SK-N-SH treated with all-trans-retinoic acid at 6 μM for 48 hours (cell line): ENCODE measurements around the gene CORO6.

Experiments used
- ATAC-seq: fragments of 200-7000 bp; cut with Tn5 transposase; 3 replicates; pipeline ENCODE4 v1.9.1; 2020; ENCODE audit warnings: mild to moderate bottlenecking, moderate library complexity
- ARNTL ChIP-seq: fragments of 450-650 bp; formaldehyde crosslinking; IDR thresholded peaks from 2 replicates; pipeline ENCODE4 v1.5.0; 2020; ENCODE audit warnings: low read depth, mild to moderate bottlenecking, moderate library complexity, borderline replicate concordance
- BACH2 ChIP-seq: fragments of 250-450 bp; sonication (Bioruptor Pico); IDR thresholded peaks from 2 replicates; pipeline ENCODE4 v1.9.0; 2021; ENCODE audit warnings: mild to moderate bottlenecking, borderline replicate concordance
- CSDC2 ChIP-seq: fragments of 250-450 bp; sonication (Bioruptor Pico); IDR thresholded peaks from 2 replicates; pipeline ENCODE4 v1.5.0; 2020; ENCODE audit warnings: mild to moderate bottlenecking, moderate library complexity
- ESRRG ChIP-seq: fragments of 250-450 bp; sonication (Bioruptor Pico); IDR thresholded peaks from 2 replicates; pipeline ENCODE4 v1.6.1; 2021; ENCODE audit warnings: mild to moderate bottlenecking
- GLIS3 ChIP-seq: fragments of 250-450 bp; sonication (Bioruptor Pico); IDR thresholded peaks from 2 replicates; pipeline ENCODE4 v1.5.0; 2020; ENCODE audit warnings: mild to moderate bottlenecking, moderate library complexity
- ISL1 ChIP-seq: fragments of 250-450 bp; sonication (Bioruptor Pico); IDR thresholded peaks from 2 replicates; pipeline ENCODE4 v2.1.2; 2022; ENCODE audit warnings: mild to moderate bottlenecking, moderate library complexity
- PPARA ChIP-seq: fragments of 250-450 bp; sonication (Bioruptor Pico); IDR thresholded peaks from 2 replicates; pipeline ENCODE4 v1.5.0; 2020; ENCODE audit warnings: mild to moderate bottlenecking, borderline replicate concordance
- SNAI2 ChIP-seq: fragments of 250-450 bp; sonication (Bioruptor Pico); IDR thresholded peaks from 2 replicates; pipeline ENCODE4 v1.5.0; 2020; ENCODE audit warnings: mild to moderate bottlenecking, moderate library complexity
- TCF4 ChIP-seq: fragments of 250-450 bp; sonication (Bioruptor Pico); IDR thresholded peaks from 2 replicates; pipeline ENCODE4 v1.8.0; 2021; ENCODE audit warnings: mild to moderate bottlenecking, moderate library complexity, borderline replicate concordance
- TOX ChIP-seq: fragments of 250-450 bp; sonication (Bioruptor Pico); IDR thresholded peaks from 2 replicates; pipeline ENCODE4 v1.8.0; 2021; ENCODE audit warnings: mild to moderate bottlenecking, moderate library complexity, borderline replicate concordance
- ZC3H10 ChIP-seq: fragments of 250-450 bp; sonication (Bioruptor Pico); IDR thresholded peaks from 2 replicates; pipeline ENCODE4 v1.5.1; 2021; ENCODE audit warnings: mild to moderate bottlenecking, moderate library complexity
- ZFP3 ChIP-seq: fragments of 250-450 bp; sonication (Bioruptor Pico); IDR thresholded peaks from 2 replicates; pipeline ENCODE4 v1.5.0; 2020; ENCODE audit warnings: mild to moderate bottlenecking, moderate library complexity
- ZFP30 ChIP-seq: fragments of 450-650 bp; formaldehyde crosslinking; IDR thresholded peaks from 2 replicates; pipeline ENCODE4 v1.5.0; 2022; ENCODE audit warnings: mild to moderate bottlenecking, moderate library complexity
- ZNF565 ChIP-seq: fragments of 450-650 bp; formaldehyde crosslinking; conservative IDR thresholded peaks from 2 replicates; pipeline ENCODE4 v1.5.0; 2020; ENCODE audit warnings: low read depth, mild to moderate bottlenecking, moderate library complexity
- ZNF8 ChIP-seq: fragments of 450-650 bp; formaldehyde crosslinking; IDR thresholded peaks from 2 replicates; pipeline ENCODE4 v1.5.0; 2020; ENCODE audit warnings: mild to moderate bottlenecking, moderate library complexity
- TF ChIP-seq, protein P1 (sequence below): fragments of 250-450 bp; sonication (Bioruptor Pico); IDR thresholded peaks from 2 replicates; pipeline ENCODE4 v1.5.1; 2021; ENCODE audit warnings: mild to moderate bottlenecking, moderate library complexity
- TF ChIP-seq, protein P2 (sequence below): fragments of 250-450 bp; sonication (Bioruptor Pico); IDR thresholded peaks from 2 replicates; pipeline ENCODE4 v1.8.0; 2020; ENCODE audit warnings: mild to moderate bottlenecking, moderate library complexity, borderline replicate concordance
- TF ChIP-seq, protein P3 (sequence below): fragments of 250-450 bp; sonication (Bioruptor Pico); IDR thresholded peaks from 2 replicates; pipeline ENCODE4 v1.5.1; 2020; ENCODE audit warnings: low read depth, mild to moderate bottlenecking, moderate library complexity
- TF ChIP-seq, protein P4 (sequence below): fragments of 250-450 bp; sonication (Bioruptor Pico); IDR thresholded peaks from 2 replicates; pipeline ENCODE4 v1.5.0; 2020; ENCODE audit warnings: mild to moderate bottlenecking, moderate library complexity
- TF ChIP-seq, protein P5 (sequence below): fragments of 250-450 bp; sonication (Bioruptor Pico); IDR thresholded peaks from 2 replicates; pipeline ENCODE4 v1.8.0; 2021; ENCODE audit warnings: low read depth, mild to moderate bottlenecking, moderate library complexity, borderline replicate concordance

Gene CORO6

DNA sequence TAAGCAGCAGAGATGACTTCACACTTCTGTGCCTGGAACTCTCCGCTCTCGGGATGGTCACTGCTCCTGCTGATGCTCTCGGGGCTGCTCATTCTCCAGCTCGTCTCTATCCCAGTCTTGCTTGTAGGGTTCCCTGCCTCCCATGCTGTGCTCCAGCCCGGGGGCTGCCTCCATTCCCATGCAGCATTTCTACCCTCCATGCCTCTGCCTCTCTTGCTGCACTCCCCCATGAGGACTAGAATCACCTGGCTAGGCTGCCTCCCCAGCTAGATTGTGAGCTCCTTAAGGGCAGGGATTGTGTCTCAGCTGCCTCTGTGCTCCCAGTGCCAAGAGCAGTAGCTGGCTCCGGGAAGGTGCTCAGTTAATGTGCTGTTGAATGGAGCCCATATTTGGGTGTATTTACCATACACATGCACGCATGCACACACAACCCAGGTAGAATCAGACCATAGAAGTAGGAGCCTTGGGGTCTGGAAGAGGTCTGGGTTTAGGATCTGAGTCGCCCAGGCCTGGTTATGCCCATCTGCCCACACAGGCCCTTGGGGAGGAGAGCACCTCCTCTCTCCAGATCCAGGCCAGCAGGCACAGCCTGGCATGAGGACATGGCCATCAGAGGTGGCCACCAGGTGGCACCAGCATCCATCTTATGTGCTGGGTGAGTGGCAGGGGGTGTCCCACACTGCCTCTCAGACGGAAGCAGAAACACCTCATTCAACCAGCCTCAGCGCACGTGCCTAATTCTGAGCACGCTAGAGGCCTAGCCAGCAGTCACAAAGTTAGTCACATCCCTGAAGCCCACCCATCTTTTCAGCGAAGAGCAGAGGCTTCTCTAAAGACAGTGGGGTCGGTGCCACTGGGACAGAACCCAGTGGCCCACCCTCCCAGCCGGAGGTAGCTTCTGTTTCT lies 42.6 kb downstream of the CORO6 start:
- TF ChIP-seq ISL1 (no peak), ZNF8 (no peak), TCF4 (no peak), BACH2 (CRISPR knock-in tag) (no peak), ZC3H10 (CRISPR knock-in tag) (no peak), ZFP30 (CRISPR knock-in tag) (no peak), ARNTL (CRISPR knock-in tag) (no peak)
- TF ChIP-seq, protein P1, sequence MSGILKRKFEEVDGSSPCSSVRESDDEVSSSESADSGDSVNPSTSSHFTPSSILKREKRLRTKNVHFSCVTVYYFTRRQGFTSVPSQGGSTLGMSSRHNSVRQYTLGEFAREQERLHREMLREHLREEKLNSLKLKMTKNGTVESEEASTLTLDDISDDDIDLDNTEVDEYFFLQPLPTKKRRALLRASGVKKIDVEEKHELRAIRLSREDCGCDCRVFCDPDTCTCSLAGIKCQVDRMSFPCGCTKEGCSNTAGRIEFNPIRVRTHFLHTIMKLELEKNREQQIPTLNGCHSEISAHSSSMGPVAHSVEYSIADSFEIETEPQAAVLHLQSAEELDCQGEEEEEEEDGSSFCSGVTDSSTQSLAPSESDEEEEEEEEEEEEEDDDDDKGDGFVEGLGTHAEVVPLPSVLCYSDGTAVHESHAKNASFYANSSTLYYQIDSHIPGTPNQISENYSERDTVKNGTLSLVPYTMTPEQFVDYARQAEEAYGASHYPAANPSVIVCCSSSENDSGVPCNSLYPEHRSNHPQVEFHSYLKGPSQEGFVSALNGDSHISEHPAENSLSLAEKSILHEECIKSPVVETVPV, result no peak
- TF ChIP-seq, protein P2, sequence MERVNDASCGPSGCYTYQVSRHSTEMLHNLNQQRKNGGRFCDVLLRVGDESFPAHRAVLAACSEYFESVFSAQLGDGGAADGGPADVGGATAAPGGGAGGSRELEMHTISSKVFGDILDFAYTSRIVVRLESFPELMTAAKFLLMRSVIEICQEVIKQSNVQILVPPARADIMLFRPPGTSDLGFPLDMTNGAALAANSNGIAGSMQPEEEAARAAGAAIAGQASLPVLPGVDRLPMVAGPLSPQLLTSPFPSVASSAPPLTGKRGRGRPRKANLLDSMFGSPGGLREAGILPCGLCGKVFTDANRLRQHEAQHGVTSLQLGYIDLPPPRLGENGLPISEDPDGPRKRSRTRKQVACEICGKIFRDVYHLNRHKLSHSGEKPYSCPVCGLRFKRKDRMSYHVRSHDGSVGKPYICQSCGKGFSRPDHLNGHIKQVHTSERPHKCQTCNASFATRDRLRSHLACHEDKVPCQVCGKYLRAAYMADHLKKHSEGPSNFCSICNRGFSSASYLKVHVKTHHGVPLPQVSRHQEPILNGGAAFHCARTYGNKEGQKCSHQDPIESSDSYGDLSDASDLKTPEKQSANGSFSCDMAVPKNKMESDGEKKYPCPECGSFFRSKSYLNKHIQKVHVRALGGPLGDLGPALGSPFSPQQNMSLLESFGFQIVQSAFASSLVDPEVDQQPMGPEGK (CRISPR knock-in tag), result no peak
- ATAC-seq, result peak; percentile 97

DNA sequence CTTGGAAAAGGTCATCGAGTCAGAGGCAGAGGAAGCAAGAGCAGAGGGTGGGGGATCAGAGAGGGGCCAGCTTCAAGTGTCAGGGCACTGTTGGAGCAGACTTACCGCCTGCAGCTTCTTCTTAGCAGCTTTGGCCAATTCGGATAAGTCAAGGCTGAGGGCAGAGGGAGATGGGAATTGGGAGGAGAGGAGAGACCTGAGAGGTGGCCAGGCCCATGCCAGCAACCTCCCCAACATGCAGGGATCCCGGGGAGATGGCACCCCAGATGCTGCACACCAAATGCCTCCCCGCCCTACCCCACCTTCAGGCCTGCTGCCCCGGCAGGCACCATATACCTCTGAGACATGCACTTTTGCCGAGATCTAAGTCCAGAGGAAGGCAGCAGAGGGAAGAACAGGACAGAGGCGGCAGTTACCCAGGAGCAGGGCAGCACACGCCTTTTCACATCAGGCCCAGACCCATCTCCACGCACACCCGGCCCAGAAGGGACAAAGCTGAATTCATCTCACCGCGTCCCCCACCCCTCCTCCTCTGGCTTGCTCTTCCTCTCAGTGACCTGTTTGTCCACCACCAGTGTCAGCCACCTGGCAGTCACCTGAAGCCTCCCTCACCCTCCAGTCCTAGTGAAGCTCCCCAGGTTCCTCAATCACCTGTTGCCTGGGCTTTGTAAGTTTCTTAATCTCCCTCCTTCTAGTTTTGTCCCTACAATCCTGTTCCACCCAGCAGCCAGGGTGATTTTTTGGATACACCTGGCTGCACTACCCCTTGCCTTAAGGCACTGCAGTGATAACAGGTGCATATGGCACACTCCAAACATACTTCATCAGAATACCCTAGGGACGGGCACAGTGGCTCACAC lies 43.9 kb downstream of the CORO6 start:
- TF ChIP-seq, protein P3, sequence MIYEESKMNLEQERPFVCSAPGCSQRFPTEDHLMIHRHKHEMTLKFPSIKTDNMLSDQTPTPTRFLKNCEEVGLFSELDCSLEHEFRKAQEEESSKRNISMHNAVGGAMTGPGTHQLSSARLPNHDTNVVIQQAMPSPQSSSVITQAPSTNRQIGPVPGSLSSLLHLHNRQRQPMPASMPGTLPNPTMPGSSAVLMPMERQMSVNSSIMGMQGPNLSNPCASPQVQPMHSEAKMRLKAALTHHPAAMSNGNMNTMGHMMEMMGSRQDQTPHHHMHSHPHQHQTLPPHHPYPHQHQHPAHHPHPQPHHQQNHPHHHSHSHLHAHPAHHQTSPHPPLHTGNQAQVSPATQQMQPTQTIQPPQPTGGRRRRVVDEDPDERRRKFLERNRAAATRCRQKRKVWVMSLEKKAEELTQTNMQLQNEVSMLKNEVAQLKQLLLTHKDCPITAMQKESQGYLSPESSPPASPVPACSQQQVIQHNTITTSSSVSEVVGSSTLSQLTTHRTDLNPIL (CRISPR knock-in tag), result no peak
- no peak for TF ChIP-seq ZNF8
- TF ChIP-seq BACH2 (CRISPR knock-in tag), result no peak
- TF ChIP-seq, protein P4, sequence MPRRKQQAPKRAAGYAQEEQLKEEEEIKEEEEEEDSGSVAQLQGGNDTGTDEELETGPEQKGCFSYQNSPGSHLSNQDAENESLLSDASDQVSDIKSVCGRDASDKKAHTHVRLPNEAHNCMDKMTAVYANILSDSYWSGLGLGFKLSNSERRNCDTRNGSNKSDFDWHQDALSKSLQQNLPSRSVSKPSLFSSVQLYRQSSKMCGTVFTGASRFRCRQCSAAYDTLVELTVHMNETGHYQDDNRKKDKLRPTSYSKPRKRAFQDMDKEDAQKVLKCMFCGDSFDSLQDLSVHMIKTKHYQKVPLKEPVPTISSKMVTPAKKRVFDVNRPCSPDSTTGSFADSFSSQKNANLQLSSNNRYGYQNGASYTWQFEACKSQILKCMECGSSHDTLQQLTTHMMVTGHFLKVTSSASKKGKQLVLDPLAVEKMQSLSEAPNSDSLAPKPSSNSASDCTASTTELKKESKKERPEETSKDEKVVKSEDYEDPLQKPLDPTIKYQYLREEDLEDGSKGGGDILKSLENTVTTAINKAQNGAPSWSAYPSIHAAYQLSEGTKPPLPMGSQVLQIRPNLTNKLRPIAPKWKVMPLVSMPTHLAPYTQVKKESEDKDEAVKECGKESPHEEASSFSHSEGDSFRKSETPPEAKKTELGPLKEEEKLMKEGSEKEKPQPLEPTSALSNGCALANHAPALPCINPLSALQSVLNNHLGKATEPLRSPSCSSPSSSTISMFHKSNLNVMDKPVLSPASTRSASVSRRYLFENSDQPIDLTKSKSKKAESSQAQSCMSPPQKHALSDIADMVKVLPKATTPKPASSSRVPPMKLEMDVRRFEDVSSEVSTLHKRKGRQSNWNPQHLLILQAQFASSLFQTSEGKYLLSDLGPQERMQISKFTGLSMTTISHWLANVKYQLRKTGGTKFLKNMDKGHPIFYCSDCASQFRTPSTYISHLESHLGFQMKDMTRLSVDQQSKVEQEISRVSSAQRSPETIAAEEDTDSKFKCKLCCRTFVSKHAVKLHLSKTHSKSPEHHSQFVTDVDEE (CRISPR knock-in tag), result no peak
- no peak for TF ChIP-seq CSDC2 (CRISPR knock-in tag)
- TF ChIP-seq GLIS3 (CRISPR knock-in tag), result no peak
- TF ChIP-seq ZFP30 (CRISPR knock-in tag), result no peak
- TF ChIP-seq TOX (CRISPR knock-in tag), result no peak
- no peak for TF ChIP-seq TCF4
- TF ChIP-seq ZC3H10 (CRISPR knock-in tag), result no peak
- no peak for TF ChIP-seq PPARA (CRISPR knock-in tag)
- TF ChIP-seq, protein P1, result no peak
- no peak for TF ChIP-seq ZNF565
- no peak for TF ChIP-seq SNAI2 (CRISPR knock-in tag)
- TF ChIP-seq, protein P5, sequence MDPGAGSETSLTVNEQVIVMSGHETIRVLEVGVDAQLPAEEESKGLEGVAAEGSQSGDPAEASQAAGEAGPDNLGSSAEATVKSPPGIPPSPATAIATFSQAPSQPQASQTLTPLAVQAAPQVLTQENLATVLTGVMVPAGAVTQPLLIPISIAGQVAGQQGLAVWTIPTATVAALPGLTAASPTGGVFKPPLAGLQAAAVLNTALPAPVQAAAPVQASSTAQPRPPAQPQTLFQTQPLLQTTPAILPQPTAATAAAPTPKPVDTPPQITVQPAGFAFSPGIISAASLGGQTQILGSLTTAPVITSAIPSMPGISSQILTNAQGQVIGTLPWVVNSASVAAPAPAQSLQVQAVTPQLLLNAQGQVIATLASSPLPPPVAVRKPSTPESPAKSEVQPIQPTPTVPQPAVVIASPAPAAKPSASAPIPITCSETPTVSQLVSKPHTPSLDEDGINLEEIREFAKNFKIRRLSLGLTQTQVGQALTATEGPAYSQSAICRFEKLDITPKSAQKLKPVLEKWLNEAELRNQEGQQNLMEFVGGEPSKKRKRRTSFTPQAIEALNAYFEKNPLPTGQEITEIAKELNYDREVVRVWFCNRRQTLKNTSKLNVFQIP (CRISPR knock-in tag), result no peak
- no peak for TF ChIP-seq ZFP3
- TF ChIP-seq ARNTL (CRISPR knock-in tag), result no peak
- no peak for TF ChIP-seq ESRRG (CRISPR knock-in tag)
- ATAC-seq, result no peak
